ENCODE data around the gene CYGB.
A peak's percentile ranks its signal among the peaks of the same experiment; 100 is the strongest.

The CYGB gene

DNA sequence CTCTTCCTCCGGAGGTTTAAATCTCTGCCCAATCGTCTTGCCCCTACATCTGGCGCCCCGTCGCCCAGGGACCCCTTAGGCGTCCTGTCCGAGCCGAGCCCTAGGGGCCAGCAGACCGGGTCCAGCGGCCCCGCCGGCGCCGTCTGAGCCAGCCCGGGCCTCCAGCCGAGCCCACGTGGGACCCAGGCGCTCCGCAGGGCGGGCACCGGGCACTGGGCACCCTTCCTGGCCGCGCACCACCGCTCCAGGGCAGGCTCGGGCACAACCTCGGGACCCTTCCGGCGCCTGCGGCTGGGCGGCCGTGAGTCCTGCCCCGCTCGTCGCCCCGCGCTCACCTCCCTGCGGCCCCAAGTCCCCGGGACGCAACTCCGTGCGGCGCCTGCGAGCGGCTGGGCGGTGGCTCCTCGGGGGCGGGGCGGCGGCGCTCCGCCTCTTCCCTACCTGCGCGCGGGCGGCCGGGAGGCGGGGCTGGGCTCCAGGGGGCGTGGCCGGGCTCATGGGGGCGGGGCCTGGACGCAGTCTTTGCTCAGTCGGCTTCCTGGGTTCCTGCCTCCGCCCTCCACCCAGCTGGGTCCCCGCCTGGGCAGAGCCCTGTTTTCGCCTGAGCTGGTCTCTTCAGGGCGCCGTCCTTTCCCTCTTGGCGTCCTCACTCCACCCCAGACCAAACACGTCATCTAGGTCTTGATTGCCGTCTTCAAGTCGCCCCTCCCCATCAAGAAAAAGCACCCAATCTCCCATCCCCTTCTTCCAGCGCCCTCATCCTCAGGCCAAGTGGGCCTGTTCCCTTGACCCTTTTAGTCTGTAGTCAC lies 36.3 kb downstream of the CYGB start, which contains the start of gene RHBDF2:
Gene RHBDF2, minus strand, starts transcription at position 406 of the 809 bp plus-strand sequence. CDS start 19,899 bp downstream, outside the sequence.
- no peak for DNase-seq (ENCODE audit: low spot score)

DNA sequence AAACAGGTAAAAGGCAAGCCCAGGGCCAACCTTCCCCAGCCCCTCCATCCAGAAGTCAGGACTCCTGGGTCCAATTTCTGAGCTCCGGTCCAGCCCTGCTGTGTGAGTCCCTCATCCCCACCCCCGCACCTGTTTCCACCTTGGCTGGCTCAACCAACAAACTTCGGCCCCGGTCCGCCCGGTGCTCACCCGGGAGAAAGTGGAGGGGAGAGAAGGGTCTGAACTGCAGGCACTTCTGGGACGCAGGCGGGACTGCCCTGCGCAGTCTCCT lies 36.8 kb downstream of the CYGB start:
- DNase-seq (ENCODE audit: low spot score), result no peak

DNA sequence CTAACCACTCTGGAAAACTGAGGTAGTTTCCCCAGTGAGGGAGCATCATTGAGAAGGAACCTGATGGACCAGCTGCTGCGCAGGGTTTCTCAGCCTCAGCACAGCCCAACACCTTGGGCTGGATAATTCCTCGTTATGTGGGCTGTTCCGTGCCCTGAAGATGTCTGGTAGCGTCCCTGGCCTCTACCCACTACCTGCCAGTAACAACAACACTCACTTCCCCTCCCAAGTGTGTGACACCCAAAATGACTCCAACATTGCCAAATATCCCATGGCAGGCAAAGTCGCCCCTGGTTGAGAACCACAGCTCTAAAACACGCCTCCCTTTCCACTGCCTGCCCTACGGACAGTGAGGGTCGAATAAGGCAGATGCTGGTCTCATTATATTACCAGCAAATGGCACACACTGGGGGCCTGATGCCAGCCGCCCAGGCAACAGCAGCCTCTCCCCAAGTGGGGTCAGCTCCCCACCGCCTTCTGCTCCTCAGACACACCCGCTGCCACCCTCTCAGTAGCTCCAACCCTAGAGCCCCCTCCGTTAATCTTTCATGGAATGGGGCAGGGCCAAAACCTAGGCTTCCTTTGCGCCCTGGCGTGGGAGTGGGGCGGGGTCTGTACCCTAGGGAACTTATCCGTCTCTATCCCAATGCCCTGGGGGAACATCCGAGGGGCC lies 37.3 kb downstream of the CYGB start:
- DNase-seq (ENCODE audit: low spot score), result no peak

DNA sequence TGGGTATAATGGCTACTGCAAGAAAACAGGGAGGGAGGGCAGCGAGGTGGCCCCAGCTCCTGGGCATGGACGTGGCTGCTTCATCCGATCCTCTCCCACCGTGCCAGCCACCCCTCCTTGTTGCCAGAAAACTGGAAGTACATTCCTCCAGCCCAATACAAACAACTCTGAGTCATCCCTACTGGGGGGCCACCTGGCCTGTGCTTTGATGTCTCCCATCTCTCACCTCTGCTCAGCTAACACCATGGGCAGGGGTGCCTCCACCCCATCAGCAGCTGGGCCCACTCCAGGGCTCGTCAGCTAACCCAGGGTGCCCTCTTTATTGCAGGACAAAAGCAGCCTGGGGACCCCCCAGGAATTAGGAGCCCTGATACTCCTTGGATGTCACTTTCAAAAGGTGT lies 38.2 kb downstream of the CYGB start:
- DNase-seq (ENCODE audit: low spot score), result no peak

DNA sequence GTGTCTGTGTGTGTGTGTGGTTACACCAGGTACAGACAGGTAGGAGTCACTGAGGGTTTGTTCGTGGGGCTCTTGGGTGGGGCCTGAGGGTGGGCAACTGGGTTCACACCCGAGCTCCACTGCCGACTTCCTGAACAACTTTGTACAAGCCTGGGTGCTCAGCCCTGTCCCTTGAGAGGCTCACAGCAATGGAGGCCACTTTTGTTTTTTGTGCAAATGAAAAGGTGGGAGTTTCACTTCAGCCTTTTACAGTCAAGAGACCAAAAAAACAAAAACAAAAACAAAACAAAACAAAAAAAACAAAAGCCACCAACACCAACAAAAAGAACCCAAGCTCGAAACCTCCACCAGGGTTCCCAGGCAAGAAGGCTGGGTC lies 38.6 kb downstream of the CYGB start:
- no peak for DNase-seq (ENCODE audit: low spot score)

DNA sequence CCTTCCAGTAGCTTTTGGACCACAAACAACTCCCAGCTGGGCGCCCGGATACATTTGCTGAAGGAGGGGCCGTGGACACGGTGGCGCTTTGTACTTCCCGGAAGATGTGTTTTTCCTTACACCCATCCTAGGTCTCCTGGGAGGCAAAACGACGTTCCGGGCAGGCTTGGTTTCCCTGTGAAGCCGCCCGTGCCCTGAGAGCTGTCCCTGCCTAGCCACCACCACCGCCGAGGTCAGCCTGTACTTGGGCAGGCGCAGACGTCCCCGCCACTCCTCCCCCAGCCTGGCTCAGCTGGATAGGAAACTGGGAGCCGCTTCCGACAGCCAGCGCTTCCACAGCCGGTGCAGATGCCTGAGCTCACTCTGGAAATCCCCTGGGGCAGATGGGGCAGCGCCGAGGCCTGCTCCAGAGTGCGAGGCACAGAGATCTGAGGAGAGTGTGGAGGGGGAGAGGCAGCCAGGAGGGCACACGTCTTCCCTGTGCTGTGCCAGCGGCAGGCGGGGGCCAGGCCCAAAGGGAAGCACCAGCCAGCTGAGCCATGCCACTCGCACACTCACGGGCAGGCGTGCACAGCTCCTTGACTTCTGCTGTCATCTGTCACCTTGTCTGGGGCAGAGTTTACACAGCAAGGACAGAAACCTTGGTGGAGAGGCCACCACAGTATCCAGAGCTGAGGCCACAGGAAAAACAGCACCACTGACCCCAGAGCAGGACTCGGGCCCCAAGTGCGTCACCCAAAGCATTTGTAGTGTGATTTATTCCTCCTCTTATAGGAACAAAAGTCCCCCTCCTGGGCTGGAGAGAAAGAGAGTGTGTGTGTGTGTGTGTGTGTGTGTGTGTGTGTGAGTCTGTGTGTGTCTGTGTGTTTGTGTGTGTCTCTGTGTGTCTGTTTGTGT lies 39.3 kb downstream of the CYGB start:
- peak; percentile 93 for DNase-seq (ENCODE audit: low spot score)

DNA sequence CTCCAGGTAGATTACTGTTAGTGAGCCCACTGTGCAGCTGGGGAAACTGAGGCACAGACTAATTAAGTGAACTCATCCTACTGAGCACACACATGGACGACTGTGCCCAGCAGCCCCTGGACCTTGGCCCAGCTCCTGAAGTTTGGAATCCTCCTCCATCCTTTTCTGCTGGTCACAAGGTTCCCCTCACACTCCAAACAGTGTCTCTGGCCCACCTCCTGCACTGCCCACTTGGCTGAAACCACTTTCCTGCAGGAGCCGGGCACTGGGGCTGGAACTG lies 39.9 kb downstream of the CYGB start:
- no peak for DNase-seq (ENCODE audit: low spot score)

DNA sequence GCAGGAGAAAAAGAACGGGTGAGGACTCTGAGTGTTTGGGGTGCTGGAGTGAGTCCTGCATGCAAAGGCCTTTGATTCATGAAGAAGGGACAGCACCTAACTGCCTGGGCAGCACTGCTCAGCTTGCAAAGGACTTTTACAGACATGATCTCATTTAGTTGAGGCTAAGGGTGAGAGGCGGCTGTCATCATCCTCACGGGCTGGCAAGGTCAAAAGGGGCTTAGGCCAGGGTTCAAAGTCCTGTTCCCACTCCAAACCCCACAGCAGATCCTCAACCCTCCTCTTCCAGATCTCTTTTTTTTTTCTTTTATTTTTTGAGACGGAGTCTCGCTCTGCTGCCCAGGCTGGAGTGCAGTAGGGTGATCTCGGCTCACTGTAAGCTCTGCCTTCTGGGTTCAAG lies 41.0 kb downstream of the CYGB start:
- DNase-seq (ENCODE audit: low spot score), result no peak

DNA sequence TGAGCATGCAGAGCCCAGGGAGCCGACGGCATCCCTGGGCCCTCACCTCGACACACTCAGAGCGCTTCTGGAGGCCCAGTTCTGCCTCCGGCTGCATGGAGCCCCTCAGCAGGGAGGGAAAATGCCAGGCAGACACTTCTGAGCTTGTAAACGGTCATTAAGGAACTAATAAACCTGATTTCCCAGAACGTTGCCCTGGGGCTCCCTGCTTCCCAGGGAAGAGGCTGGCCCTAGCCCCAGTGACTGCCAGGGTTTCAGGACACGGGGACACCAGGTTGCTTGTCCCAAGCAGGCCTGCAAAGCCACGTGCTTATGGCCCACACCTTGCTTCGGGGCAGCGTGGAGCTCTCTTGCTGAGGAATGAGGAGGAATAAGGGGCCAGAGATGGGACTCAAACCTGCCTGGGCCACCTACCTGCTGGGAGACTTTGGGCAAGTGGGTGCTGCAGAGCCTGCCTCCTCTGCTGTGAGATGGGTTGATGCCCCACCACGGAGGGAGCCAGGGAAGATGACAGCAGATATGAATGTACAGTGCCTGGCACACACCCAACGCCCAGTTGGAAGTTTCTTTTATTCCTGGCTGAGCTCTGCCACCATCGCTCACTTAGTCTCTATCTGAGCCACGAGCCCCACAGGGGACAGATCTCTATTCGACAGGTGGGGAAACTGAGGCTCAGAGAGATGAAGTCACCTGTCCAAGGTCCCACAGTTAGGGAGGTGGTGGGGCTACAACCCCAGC lies 41.7 kb downstream of the CYGB start:
- DNase-seq (ENCODE audit: low spot score), result no peak

DNA sequence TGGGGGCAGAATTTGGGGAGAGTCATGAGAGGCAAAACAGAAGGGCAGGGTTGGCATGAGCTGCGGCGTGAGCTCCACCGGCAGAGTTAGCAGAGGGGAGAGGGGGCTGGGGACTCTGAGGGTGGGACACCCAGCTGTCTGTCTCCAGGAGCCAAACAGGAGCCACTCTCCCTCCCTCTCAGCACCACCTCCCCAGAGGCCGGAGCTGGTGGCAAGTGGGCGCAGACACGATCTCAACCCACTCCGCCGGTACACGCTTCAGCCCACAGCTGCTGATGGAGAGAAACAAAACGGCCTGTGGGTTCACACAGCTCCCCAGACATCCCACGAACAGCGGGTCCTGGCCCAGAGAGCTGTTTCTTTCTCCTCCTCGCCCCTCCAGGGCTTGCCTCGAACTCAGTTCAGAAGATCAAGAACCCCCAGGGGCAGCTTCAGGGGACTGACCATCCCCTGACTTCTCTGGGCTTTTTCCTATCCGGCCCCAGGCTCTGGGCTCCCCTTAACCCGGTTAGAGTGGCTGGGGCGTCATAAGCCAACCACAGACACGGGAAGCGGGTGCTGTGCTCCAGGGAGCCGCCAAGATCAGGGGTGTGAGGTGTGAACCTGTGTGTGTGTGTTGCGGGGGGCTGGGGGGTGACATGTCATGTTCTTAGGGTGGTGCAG lies 43.9 kb downstream of the CYGB start:
- no peak for DNase-seq (ENCODE audit: low spot score)

DNA sequence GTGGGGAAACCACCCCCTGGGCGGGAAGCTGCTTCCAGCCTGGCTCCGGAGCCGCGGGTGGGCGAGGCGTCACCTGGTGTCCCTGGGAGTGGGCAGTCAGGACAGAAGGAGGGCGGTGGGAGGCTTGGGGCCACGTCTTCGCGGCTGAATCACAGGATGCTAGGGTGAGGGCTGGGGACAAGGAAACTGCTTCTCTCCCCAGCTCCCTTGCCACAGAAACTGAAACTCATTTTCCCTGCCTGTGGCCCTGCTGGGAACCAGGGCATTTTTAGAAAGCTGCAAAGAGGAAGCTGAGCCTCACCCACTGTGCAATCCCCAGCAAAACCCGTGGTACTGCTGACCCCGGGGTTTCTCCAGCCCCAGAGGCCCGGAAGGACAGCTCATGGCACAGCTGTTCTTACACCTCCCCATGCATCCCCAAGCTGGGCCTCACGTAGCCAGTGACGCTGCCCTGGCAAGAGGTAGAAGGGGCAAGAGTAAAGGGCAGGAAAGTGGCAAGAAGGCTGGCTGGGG lies 44.5 kb downstream of the CYGB start:
- peak; percentile 88 for DNase-seq (ENCODE audit: low spot score)

DNA sequence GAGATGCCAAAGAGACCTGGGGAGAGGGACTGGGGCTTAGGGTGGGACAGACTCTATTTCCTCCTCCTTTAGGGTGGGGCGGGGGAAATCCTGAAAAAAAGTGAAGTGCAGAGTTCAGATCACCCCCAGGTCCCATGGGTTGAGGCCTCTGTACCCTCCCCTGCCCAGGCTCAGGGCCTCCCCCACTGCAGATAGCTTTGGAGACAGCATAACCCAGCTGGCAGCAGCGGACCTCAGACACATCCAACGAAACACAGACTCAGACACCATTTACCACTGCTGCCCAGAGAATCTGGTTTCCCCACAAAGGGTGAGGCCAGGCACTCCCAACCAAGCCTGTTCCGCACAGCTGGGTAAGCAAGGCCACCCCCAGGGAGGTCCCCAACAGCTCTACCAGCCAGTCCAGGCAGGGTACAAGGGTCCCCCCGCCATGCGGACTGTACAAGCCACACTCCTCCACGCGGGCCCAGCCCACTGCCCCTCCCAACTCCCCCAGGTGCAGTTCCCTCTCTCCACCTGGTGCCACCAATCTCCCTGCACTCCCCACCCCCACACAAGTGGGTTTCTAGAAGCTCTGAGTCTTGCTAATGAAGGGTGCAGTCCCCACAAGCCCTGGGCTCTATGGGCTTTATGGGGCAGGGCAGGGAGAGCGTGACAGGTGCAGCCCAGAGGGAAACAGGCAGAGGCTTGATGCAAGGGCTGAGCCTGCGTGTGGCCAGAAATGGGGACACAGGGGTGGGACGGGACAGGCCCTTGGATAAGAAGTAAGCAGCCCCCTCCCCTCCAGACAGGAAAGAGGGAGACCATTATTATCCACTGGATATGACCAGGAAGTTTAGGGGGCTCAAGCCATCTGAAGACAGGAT lies 45.2 kb downstream of the CYGB start:
- DNase-seq (ENCODE audit: low spot score), result no peak

DNA sequence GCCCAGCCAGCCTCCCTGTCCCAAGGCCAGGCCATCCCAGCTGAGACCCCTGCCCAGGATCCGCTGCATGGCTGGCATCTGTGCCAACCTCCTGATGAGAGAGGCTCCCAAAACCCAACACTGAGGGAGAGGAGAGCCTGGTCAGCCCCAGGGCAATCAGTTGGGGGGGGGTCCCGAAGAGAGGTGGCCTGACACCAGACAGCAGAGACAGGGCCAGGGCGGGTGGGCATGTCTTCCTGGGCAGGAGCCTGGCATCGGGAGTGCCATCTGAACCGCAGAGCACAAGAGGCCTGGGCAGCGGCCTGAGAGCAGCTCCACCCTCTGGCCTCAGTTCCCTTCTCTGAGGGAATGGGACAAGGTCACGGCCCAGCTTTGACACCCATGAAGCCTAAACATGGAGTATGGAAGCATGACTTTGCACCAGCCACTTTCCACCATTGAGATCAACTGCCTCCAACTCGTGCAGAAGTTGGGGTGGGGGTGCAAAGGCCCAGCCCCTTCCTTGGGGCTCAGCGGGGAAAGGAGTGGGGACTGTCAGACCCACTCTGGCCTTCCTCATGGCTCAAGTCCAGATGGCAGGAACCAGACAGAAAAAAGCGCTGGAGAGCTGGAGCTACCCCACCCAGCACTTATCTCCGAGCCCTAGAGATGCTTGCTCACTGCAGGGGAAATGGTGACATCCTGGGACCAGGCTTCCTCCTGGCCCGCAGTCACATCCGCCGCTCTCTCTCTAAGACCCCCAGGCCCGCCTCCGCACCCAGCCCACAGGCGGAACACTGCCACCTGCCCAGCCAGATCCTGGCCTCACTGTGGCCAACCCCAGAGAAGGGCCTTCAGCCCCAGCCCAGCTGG lies 46.0 kb downstream of the CYGB start:
- DNase-seq (ENCODE audit: low spot score), result no peak

DNA sequence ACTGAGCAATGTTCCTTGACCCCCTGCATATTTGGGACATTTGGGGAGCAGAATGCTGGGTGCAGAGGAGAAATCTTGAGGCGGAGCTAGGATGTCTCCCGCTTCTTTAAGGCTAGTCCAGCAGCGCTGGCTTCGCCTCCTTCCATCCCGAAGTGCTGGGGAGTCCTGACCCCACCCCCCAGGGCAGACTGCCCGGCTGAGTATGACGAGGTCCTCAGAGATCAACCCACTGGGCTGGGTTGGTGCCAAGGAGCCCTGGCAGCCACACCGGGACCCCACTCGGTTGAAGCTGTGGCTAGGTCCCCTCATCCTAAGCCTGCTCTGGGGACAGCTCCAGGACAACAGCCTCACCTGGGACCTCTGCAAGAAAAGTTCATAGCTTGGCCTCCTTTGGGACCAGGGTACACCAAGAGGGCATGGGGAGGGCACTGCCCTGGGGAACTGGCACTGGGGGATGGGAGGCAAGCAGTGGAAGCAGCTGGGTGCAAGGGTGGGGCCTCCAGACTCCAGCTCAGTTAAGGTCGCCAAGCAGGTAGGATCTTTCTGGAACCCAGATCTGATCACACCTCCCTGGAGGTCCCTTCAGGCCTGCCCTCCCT lies 47.3 kb downstream of the CYGB start:
- no peak for DNase-seq (ENCODE audit: low spot score)

DNA sequence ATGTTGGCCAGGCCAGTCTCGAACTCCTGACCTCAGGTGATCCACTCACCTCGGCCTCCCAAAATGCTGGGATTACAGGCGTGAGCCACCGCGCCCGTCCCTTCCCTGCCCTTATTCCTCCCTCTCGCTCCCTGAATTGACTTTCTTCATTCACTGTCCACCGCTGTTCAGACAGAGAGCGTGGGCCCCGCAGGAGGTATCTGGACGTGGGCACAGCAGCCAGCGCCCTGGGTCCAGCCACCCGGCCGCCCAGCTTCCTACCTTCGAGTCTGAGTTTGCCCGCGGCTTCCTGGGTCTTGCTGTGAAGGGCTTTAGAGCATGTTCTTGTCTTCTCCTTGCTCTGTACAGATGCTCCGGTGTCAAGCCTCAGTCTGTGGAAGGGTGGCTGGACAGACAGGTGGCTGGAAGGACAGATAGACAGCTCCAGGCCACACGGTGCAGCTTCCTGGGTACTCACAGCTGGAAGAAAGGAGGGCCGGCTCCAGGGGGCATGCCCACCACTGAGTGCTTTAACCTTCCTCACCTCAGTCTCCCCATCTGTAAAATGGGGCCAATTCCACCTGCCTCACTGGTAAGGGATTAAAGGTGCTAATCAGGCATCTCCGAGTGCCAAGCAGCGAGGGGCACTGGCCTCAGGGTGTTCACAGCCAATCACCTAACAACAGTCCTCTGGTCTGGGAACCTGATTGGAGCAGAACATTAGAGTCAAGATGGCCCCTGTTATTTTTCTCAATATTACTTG lies 49.9 kb downstream of the CYGB start:
- DNase-seq (ENCODE audit: low spot score), result no peak

DNA sequence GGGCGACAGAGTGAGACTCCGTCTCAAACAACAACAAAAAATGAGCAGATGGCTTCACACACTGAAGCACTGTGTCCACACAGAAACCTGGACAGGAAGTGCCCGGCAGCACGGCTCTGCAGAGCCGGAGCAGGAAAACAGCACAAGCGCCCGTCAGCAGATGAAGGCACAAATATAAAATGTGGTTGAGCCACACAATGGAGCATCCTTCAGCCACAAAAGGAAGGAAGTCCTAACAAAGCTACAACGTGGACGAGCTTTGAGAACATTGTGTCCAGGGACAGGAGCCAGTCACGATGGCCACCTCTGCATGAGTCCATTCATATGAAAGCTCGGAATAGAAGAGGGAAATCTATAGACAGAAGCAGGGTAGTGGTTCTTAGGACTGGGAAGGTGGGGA lies 51.9 kb downstream of the CYGB start:
- DNase-seq (ENCODE audit: low spot score), result no peak

DNA sequence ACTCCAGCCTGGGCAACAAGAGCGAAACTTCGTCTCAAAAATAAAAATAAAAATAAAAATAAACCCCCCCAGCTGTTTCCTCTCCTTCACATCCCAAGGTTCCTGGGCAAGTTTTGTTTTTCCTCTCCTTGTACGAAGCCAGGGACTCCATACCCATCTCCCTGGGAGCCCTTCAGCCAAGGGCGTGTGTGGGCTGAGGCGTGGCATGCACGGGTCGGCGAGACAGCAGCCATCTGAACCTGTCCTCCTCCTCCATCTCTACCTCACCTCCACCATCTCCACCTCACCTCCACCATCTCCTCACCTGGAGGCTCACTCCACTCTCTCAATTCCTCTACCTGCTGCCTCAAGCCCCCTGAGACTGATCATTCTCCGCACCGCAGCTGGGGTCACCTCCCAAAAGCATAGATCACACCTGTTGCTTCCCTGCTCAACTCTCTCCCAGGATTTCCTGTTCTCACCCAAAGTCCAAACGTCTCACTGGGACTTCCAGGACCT lies 53.2 kb downstream of the CYGB start:
- DNase-seq (ENCODE audit: low spot score), result no peak

DNA sequence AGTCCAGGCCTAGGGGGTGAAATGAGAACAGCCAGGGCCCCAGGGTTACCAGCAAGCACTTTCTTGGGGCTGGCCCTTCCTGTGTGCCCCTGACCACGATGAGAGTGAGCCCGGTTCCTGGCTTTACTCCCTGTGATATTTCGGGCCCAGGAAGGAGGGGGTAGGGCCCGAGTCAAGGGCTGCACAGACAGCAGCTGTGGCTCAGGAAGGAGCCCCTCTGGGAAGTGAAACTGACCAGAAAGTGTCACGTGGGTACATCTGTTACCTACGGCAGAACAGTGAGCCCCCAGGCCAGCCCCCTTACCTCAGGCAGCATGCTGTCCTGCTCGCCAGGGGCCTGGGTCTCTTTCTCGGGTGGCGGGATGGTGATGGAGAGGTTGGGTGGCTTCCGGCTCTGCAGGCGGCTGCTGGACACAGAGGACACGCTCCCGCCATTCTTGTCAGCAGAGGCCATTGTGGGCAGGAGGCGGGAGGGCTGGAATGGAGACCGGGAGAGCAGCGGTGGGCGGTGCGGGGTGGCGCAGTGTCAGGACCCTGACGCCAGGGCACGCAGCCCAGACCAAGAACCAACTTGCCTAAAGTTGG lies 56.3 kb downstream of the CYGB start:
- DNase-seq (ENCODE audit: low spot score), result no peak

All from hepatic stellate cell (primary cell).